22Rv1 (cell line): ENCODE data around the gene STPG4.

ENCODE experiments used
- H3K27ac ChIP-seq: fragments of 450-650 bp; 2 replicates; pipeline ENCODE4 v1.5.1; 2017
- ZFX ChIP-seq: fragments of 450-650 bp; IDR thresholded peaks from 2 replicates; pipeline ENCODE4 v1.6.1; 2017; ENCODE audit warnings: antibody characterized with exemption, borderline replicate concordance
- TF ChIP-seq, protein P1 (sequence below): fragments of 450-650 bp; IDR thresholded peaks from 2 replicates; pipeline ENCODE4 v1.5.1; 2017; ENCODE audit warnings: mild to moderate bottlenecking

The STPG4 gene

DNA sequence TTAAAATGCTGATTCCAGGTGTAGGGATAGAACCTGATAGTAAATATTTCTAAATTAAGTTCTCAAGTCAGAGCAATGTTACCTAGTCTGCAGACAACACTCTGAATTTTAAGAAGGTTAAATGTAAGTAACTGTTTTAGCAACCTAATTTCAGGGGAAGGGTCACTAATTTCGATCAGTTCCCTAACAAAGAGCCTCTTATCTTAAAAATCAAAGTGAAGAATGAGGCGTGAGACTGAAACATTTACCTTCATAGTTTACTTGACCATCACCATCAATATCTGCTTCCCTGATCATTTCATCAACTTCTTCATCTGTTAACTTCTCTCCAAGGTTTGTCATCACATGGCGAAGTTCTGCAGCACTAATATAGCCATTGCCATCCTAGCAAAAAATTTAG lies 6.4 kb upstream of the STPG4 start:
- no peak for TF ChIP-seq ZFX
- TF ChIP-seq, protein P1, sequence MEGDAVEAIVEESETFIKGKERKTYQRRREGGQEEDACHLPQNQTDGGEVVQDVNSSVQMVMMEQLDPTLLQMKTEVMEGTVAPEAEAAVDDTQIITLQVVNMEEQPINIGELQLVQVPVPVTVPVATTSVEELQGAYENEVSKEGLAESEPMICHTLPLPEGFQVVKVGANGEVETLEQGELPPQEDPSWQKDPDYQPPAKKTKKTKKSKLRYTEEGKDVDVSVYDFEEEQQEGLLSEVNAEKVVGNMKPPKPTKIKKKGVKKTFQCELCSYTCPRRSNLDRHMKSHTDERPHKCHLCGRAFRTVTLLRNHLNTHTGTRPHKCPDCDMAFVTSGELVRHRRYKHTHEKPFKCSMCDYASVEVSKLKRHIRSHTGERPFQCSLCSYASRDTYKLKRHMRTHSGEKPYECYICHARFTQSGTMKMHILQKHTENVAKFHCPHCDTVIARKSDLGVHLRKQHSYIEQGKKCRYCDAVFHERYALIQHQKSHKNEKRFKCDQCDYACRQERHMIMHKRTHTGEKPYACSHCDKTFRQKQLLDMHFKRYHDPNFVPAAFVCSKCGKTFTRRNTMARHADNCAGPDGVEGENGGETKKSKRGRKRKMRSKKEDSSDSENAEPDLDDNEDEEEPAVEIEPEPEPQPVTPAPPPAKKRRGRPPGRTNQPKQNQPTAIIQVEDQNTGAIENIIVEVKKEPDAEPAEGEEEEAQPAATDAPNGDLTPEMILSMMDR = no peak
- H3K27ac ChIP-seq = no peak overlapping the region

DNA sequence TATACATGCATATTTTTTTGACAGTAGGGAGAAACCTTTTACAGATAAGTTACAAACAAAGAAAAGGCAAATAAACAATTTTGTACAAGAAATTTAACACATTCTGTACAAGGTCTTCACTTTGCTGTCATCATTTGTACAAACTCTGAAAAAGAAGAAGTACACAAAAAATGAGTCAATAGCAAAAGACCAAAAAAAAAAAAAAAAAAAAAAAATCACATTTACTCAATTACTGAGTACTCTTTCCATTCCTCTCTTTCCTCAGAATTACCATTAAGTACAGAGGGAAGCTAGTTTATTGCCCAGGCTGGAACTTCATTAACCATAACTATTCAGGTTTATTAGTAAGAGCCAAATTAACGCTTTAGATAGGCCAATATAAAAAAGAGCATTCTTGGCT lies 5.6 kb upstream of the STPG4 start:
- no peak for TF ChIP-seq ZFX
- TF ChIP-seq, protein P1 = no peak
- H3K27ac ChIP-seq = no peak overlapping the region

DNA sequence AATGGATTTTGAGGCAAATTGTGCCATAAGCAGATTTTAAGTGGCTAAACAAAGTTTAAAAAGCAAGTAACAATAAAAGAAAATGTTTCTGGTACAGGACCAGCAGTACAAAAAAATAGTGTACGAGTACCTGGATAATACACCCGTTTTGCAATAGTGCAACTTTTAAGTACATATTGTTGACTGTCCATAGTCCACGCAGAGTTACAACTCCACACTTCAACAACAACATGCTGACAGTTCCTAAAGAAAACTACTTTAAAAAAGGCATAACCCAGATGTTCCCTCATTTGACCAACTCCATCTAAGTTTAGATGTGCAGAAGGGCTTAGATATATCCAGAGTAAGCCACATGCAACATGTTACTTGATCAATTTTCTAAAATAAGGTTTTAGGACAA lies 5.1 kb upstream of the STPG4 start:
- no peak overlapping the region for H3K27ac ChIP-seq
- TF ChIP-seq, protein P1 = no peak
- no peak for TF ChIP-seq ZFX

DNA sequence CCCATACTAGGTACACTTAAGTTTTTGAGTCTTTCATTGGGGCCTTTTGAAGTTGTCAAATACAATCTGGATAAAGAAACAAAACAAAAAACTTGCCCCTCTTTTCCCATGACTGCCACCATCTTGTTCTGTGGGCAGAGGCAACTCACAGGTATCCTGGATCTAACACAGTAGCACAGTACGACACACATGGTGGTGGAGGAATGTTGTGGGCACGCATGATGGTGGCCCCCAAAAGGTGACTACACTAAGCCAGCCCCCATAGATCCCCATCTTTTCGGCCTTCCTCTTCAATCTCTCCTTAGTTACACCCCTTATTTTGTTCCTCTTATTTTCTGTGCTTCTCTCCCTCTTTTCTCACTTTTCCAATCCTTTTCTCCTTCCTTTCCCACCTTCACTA lies 4.5 kb upstream of the STPG4 start:
- no peak for TF ChIP-seq ZFX
- TF ChIP-seq, protein P1 = no peak
- no peak overlapping the region for H3K27ac ChIP-seq

DNA sequence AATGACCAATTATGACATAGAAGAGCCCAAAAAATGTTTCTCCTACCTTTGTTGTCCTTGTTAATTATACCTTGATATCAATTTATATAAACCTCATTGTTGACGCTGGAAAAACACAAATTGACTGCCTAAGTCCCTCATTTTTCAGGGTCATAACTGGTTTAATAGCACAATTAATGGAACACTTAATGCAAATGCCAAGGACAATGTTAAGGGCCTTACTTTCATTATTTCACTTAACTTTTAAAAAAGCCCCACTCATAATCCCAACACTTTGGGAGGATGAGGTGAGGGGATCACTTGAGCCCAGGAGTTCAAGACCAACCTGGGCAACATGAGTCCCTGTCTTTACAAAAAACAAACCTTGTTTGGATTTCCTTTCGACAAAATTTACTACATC lies 3.5 kb upstream of the STPG4 start:
- no peak overlapping the region for H3K27ac ChIP-seq
- TF ChIP-seq, protein P1 = no peak
- TF ChIP-seq ZFX = no peak

DNA sequence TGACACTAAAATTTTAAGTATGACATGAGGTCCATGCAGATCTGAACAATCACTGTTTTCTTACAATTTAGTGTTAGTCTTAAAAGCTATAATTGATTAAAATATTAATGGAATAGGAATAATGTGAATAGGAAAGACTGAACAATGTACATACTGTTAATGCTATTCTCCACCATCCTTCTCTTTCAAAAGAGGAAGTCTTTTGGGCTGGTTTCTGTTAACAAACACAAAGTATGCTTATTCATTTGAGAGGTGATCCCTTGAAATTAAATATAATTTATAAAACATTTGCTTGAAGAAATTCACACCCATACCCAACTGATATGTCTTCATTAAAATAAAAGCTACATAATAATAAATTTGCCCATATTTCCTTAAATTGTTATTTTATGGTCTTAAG lies 2.3 kb downstream of the STPG4 start:
- TF ChIP-seq, protein P1 = no peak
- no peak for TF ChIP-seq ZFX
- no peak overlapping the region for H3K27ac ChIP-seq

DNA sequence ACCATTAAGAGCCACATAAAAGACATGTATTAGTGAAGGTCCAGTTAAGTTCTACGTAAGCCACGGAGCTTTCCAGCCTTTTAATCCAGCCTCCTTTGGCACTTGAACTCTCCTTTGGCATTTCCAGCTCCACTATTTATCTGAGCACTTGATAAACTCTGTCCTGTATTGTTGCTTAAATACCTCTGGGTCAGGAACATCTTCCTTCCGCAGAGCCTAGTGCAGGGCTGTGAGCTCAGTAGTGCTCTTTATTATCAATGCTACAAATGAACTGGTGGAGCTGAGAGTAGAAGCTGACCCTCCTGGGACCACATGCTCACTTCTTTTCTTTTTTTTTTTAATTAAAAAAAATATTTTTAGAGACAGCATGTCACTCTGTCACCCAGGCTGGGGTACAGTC lies 4.9 kb downstream of the STPG4 start:
- TF ChIP-seq ZFX = no peak
- TF ChIP-seq, protein P1 = no peak
- no peak overlapping the region for H3K27ac ChIP-seq

DNA sequence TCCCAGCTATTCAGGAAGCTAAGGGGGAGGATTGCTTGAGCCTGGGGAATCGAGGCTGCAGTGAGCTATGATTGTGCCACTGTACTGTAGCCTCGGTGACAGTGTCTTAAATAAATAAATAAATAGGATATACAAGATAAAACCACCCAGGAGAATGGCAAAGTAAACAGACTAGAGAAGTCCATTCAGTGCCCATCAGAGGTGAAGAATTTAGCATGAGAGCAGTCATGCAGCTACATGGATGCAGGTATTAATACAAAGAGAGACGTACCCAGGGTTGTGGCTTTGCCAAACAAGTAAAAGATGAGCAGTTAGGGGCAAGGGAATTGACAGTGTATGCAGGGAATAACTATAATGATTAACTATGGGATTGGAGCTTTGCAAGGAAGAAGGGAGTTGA lies 8.1 kb downstream of the STPG4 start:
- TF ChIP-seq, protein P1 = no peak
- TF ChIP-seq ZFX = no peak
- no peak overlapping the region for H3K27ac ChIP-seq
